ENCODE measurements around the gene NFS1.

NFS1 gene

DNA sequence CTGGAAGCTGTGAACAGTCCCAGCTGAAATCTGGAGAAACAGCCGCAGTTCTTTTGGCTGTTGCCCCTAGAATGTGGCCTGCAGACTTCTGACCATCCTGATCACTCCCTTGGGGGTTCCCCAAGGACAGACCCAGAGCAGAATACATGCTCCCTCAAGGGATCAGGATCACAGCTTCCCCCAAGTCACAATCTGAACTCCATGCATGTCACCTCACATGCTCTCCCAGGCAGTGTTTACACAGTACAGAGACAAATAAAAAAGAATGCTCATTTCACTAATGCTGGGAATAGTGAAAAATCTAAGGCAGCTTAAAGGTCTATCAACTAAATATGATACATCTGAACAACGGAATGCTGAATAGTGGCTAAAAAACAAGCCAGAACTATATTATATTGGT lies 63.1 kb downstream of the NFS1 start:
- no peak for DNase-seq

DNA sequence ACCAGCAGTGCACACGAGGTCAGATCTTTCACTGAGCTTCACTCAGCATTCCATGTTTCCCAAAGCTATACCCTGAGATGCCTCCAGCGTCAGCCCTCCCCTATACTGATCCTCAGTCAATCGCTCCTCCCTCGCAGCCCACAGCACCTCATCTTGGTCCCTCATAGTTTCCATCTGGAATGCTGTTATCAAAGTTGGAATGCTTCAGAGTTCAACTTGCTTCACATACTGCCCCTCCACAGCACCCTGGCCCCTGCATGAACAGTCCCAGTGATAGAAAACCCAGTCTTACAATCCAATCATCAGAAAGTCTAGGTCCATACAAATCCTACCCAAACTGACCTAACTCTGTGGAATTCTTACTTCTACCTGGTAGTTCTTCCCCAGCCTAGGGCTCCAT lies 63.5 kb downstream of the NFS1 start:
- no peak for DNase-seq

DNA sequence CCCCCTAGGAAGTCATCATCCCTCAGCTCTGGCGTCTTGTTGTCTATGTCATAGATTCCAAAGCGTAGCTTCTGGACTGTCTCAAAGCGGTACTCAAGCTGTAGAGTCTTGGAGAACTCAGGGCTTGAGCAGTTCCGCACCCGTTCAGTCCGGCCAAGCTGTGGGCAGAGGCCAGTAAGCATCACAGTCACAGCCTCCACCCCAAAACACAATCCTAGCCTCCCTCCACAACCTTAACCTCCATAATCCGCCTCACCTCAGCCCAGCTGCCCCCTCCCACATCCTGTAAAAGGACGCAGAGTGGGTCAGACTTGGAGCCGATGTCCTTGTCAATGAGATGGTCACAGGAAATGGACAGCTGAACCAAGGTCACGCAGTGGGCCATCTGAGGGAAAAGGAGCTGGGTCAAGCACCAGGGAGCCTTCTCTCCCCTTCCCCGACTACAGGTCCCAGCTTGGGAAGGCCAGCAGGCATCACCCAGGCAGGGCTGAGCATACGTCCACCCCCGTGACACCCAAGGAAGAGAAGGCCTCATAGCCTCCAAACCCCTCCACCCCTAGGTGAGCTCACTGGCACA lies 66.5 kb downstream of the NFS1 start:
- no peak for DNase-seq

DNA sequence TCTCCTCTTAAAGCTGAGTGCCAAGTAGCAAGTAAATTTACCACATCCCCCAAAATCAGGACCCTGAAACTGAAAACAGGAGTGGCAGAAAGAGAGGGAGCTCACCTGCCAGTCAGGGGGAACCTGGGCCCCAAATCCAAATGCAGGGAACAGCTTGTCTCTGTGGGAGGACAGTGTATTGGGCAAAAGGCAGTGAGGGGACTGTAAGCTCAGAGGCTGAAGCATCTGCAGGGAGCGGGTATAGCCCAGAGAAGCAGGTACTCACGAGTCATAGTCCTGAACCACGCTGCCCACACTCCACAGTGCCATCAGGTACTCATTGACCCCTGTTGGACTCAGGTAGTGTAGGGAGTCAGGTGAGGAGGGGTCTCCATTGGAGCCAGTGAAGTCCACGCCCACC lies 68.5 kb downstream of the NFS1 start:
- no peak for DNase-seq

DNA sequence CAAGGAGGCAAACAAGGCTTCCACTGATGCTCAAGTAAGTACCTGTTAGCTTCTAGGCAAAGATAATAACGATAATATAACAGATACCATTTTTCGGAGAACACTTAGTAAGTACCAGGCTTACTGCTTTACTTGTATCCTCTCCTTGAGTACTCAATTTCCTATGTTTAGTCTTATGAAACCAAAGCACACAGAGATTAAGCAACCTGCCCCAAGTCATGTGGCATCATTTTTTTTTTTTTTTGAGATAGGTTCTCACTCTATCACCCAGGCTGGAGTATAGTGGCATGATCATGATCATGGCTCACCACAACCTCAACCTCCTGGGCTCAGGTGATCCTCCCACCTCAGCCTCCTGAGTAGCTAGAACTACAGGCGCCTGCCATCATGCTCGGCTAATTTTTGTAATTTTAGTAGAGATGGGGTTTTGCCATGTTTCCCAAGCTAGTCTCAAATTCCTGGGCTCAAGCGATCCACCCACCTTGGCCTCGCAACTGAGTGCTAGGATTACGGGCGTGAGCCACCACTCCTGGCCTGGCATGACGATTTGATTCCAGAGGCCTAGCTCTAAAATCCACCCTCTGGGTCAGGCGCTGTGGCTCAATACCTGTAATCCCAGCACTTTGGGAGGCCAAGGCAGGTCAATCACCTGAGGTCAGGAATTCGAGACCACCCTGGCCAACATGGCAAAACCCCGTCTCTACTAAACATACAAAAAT lies 69.6 kb downstream of the NFS1 start:
- DNase-seq = no peak

DNA sequence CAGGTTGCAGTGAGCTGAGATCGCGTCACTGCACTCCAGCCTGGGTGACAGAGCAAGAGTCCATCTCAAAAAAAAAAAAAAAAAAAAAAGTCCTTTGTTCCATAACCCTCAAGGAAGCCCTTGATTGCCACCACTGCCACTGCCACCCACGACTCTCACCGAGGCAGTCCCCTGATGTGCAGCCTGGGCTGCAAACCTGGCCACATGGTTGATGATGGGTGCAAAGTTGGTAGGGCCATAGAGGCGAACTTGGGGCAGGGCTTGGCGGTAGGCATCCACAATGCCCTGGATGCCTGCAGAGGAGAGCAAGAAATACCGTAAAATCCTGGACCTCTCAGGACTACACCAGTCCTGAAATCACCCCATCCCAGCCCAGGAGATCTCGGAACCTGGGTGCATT lies 72.0 kb downstream of the NFS1 start:
- DNase-seq = no peak

DNA sequence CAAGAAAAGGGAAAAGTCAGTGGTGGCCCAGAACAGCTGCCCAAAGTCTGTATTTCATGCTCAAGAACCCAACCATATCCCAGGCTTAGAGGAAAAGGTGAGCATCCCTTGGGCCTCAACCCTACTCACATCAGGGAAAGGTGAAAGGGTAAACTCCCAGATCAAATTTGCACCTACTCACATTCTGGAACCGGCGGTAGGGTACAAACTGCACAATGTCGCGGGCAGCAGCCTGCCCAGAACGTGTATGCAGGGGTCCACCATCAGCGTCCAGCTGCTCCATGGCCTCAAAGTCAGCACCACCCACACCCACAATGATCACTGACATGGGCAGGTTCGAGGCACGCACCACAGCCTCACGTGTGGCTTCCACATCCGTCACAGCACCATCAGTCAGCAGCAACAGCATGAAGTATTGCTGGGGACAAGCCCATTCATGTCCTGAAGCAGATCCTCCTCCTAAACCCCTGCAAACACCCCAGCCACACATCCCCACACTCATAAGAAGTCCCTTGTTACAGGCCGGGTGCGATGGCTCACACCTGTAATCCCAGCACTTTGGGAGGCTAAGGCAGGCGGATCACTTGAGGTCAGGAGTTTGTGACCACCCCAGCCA lies 72.7 kb downstream of the NFS1 start:
- DNase-seq = no peak

DNA sequence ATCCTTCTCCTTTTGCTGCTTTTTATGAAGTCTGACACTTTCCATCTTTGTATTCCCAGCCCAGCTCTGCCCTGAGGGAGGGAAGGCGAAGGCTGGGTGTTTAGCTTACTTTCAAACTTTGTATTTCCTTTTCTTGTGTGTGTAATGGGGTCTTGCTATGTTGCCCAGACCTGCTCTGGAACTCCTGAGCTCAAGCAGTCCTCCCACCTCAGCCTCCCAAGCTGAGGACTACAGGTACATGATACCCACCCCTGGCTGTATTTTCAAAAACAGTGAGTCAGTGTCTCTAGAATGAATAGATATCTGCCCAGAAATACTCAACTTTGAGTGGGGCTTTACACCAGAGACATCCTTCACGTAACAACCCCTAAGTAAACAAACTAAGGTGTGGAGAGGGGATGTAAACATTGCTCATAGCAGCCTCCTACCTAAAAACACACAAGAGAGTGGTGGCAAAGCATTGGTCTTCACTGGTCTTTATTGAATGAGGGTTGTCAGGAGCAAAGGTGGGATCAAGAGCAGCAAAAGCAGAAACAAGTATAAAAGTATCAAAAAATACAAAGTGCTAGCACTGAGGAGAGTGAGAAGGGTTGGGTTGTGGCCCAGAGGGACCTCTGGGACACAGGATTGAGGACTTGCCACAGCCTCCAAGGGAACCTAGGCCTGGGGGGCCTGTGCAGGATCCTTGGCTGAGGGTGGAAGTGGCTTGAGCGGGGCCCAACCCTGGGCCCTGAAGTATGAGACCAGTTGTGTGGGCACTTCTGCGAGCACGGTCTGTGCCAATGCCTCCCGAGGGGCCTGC lies 73.4 kb downstream of the NFS1 start:
- DNase-seq = no peak

DNA sequence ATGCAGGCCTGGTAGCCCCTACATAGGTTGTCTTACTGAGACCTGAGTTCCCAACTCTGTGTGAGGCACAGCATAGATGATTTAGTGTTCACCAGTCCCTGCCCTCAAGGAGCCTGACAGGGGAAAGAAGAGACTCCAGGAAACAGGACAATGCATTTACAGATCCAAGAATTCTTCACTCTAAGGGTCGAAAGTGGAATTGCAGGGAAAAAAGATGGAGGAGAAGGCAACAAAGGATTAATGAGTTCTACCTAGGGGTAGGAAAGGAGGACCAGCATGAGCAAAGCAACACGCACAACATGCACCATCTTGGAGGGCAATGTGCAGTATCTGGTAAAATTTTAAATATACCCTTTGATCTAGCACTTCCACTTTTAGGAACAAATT lies 77.6 kb downstream of the NFS1 start:
- no peak for DNase-seq

DNA sequence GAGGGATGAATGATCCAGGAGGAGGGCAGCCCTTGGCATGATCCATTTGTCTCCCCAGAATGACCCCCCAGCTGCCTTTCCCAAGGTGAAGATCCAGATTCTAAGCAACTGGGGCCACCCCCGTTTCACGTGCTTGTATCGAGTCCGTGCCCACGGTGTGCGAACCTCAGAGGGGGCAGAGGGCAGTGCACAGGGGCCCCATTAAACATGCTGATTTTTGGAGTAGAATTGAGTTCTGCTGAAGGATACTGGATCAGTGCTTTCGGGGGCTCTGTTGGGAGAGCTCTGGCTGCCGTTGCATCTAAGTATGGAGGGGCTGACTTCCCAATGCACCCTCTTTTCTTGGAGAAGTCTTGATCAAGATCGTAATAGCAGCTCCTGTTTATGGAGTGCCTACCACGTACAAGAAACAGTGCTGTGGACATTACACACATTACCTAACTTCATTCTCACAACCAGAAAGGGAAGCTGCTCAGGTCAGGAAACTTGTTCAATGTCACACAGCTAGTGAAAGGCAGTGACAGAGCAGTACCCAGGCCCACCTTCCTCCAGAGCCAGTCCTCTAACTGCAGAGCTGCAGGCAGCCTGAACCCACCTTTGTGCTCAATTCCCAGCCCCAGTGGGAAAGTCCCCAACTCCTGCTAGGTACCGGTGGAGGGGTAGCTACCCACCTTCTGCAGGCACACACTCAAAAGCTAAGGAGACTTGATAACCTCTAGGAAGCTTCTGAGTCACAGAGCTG lies 78.2 kb downstream of the NFS1 start:
- DNase-seq = no peak

DNA sequence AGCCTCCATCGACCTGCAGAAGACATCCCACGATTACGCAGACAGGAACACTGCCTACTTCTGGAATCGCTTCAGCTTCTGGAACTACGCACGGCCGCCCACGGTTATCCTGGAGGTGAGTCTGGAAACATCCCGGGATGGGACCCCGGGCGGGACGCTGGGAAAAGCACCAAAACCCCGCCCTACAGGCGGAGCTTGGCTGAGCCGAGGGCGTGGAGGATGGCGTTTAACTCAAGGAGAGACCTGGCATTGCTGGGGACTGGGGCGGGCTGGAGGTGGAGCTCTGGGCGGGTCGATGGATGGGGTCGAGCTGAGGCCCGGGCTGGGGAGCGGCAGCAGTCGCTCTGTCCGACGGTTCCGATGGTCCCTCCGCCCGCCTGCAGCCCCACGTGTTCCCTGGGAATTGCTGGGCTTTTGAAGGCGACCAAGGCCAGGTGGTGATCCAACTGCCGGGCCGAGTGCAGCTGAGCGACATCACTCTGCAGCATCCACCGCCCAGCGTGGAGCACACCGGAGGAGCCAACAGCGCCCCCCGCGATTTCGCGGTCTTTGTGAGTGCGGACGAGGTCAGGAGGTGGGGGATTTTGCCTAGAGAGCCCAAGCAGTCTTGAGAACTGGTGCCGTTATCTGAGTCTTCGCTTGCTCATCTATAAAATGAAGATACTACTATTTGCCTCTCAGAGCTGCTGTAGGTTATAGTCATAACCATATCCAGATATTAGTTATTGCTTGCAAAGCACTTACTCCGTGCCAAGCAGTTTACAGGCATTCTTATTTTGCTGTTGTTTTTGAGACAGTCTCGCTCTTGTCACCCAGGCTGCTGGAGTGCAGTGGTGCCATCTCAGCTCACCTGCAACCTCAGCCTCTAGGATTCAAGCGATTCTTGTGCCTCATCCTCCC lies 79.7 kb downstream of the NFS1 start:
- peak; percentile 81 for DNase-seq

DNA sequence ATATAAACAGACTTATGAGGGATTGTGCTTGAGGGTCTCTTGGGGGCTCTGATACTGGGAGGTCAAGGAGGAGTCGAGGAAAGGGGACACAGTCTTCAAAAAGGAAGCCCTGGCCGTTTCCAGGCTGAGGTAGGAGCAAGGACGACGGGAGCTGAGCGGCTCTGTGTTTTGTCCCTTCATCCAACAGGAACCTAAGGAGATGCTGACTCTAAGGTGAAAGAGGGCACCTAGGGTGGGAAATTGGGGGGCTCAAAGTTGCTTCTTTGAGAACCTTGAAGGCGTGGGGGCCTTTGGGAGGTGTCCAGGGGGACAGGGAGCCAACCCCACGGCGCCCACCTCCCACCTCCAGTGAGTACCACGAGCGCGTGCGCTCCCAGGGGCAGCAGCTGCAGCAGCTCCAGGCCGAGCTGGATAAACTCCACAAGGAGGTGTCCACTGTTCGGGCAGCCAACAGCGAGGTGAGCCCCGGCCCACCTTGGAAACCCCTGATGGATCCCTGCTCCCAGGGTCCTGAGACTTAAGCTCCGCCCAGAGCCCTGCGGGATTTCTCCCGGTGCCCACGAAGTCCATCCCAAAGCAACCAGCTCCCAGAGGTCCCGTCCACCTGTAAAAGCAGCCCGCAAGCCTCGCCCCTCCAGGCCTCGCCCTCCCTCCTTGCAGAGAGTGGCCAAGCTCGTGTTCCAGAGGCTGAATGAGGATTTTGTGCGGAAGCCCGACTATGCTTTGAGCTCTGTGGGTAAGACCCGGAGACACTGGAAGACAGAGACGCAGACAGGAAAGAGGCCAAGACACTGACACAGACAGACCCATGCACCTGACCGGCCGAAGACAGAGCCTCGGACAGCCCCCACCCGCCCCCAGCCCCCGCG lies 80.7 kb downstream of the NFS1 start:
- no peak for DNase-seq

All from fibroblast of skin of abdomen (primary cell).